Activated CD4-positive, alpha-beta memory T cell treated with anti-CD3 and anti-CD28 coated beads, Interleukin-2, amount 10 ng/mL, durations not matched to agents 7 days and 5 days (primary cell): ENCODE measurements around the gene FOXI1. TPM values are rescaled to one million over a fixed set of nuclear protein-coding genes. Genes with fewer than 3 reads are reported as not detected.

ENCODE experiments used
- CTCF ChIA-PET: fragments of 350-600 bp; sonication (Branson Sonifier 250); formaldehyde crosslinking; loops from one replicate; lab custom pipeline; 2021; ENCODE audit warnings: antibody characterized with exemption, inconsistent platforms; lab: Charles Lee
- POLR2A ChIA-PET: fragments of 350-600 bp; sonication (Branson Sonifier 250); formaldehyde crosslinking; loops from one replicate; lab custom pipeline; 2021; ENCODE audit warnings: antibody characterized with exemption; lab: Charles Lee
- DNase-seq: peaks from one replicate; pipeline ENCODE4 v3.0.0-alpha.2; 2020
- H3K27ac Mint-ChIP-seq: one replicate; pipeline ENCODE4 v1.8.0; 2021; ENCODE audit warnings: mild to moderate bottlenecking, mixed read lengths
- H3K27me3 Mint-ChIP-seq: one replicate; pipeline ENCODE4 v1.8.0; 2021; ENCODE audit warnings: mixed read lengths
- H3K36me3 Mint-ChIP-seq: one replicate; pipeline ENCODE4 v1.8.0; 2021; ENCODE audit warnings: low read depth, mixed read lengths
- H3K4me1 Mint-ChIP-seq: one replicate; pipeline ENCODE4 v1.8.0; 2021; ENCODE audit warnings: mixed read lengths
- H3K4me3 Mint-ChIP-seq: one replicate; pipeline ENCODE4 v1.8.0; 2021; ENCODE audit warnings: mild to moderate bottlenecking, mixed read lengths
- H3K9me3 Mint-ChIP-seq: one replicate; pipeline ENCODE4 v1.8.0; 2021; ENCODE audit warnings: mixed read lengths
- total RNA-seq, 2 experiments: library from RNA; stranded (reverse); gene quantifications; one replicate each; pipeline ENCODE4 v1.2.3, GENCODE V29; 2021

FOXI1 gene
- total RNA-seq, 2 experiments from 2014 or later: not detected

DNA sequence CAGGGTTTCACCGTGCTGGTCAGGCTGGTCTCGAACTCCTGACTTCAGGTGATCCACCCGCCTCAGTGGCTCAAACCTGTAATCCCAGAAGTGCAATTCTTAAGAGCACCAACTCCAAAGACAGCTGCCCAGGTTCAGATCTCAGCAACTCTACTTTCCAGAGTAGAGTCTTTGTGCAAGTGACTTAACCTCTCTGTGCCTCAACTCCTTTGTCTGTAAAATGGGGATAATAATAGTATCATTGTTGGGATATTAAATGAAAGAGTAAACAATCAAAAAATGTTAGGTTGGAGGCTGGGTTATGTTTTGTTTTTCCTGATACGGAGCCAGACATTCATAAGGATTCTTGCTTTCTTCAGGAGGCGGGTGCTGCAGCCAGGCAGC, 45.0 kb downstream of the FOXI1 start:
- H3K27ac Mint-ChIP-seq: no peak overlapping the region
- ChIA-PET CTCF (no interaction called here), POLR2A (no interaction called here)
- peaks cover 7% of the 10 kb centered on the region for H3K27me3 Mint-ChIP-seq
- no peaks in the 10 kb centered on the region for H3K4me1 Mint-ChIP-seq
- DNase-seq: no peak
- no peaks in the 10 kb centered on the region for H3K36me3 Mint-ChIP-seq
- H3K4me3 Mint-ChIP-seq: no peak overlapping the region
- H3K9me3 Mint-ChIP-seq: no peaks in the 10 kb centered on the region

DNA sequence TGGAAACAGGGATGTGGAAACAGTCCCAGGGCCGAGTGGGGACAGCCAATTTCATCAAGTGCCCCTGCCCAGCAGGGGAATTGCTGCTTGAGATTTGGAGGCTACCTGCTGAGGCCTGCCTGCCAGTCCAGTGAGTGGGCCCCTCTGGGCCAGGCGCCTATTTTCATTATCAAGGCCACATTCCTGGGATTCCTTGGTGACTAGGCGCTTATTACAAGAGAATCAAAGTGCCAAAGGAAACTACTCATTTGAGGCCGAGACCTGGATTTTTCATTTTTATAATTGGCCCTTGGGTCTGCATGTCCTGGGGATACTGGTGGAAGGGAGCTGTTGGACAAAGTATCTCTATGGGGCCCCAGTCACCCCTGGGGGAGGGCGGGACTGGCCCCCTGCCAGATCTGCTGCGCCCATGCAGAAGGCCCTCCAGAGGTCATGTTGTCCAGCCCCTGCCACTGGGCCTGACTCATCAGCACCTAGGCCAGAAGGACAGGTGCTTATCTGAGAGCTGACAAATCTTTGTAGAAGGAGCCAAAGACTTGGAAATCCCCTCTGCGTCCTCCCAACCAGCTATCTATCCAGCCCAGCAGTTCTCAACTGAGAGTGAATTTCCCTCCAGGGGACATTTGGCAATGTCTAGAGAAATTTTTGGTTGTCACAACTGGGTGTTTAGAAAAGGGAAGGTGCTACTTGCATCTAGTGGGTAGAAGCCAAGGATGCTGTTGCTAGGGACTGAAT, 45.6 kb downstream of the FOXI1 start:
- ChIA-PET CTCF (no interaction called here), POLR2A (no interaction called here)
- no peaks in the 10 kb centered on the region for H3K9me3 Mint-ChIP-seq
- H3K36me3 Mint-ChIP-seq: no peaks in the 10 kb centered on the region
- no peaks in the 10 kb centered on the region for H3K4me1 Mint-ChIP-seq
- no peak overlapping the region for H3K4me3 Mint-ChIP-seq
- no peak overlapping the region for H3K27ac Mint-ChIP-seq
- DNase-seq: no peak
- H3K27me3 Mint-ChIP-seq: peaks cover 7% of the 10 kb centered on the region

DNA sequence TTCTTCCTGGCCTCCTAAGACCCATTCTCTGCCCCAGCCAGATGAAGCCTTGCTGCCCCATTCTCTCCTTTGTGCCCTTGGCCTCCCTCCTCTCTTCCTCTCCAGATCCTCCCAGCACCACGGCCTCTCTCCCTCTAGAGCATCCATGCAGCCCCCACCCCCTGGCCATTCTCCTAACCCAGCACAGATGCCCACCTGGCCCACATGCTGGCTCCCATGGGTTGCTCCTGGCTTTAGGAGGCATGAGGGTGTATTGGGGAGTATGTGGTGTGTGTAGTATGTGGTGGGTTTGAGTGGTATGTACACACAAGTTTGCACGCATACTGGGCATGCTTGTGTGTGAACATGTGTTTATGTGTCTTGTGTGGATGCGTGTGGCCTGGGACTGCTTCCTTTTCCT, 47.1 kb downstream of the FOXI1 start:
- Mint-ChIP-seq H3K27ac (no peak overlapping the region), H3K9me3 (no peaks in the 10 kb centered on the region), H3K4me3 (no peak overlapping the region), H3K36me3 (no peaks in the 10 kb centered on the region), H3K27me3 (peaks cover 2% of the 10 kb centered on the region), H3K4me1 (no peaks in the 10 kb centered on the region)
- no peak for DNase-seq
- ChIA-PET CTCF (no interaction called here), POLR2A (no interaction called here)

DNA sequence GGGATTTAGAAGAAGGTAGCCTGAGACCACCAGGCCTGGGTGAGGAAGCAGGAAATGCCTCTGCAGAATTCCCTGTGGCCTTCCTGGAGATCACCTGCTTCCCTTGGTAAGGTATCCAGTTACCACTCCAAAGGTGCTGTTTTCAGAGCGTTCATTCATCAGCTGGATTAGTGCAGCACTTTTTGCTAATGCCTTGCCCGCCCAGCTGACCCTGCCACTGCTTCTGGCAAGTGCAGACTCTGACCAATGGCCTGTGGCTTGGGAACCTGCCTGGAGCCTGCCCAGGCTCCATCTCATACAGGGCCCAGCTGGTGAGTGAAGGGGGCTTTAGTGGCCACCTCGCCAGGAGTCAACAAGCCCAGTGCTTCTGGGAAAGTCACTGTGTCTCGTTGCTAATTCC, 48.6 kb downstream of the FOXI1 start:
- Mint-ChIP-seq H3K4me3 (no peak overlapping the region), H3K27me3 (peaks cover 5% of the 10 kb centered on the region), H3K27ac (no peak overlapping the region), H3K4me1 (no peaks in the 10 kb centered on the region), H3K36me3 (no peaks in the 10 kb centered on the region), H3K9me3 (no peaks in the 10 kb centered on the region)
- POLR2A ChIA-PET: no interaction called here
- no peak for DNase-seq
- CTCF ChIA-PET: no interaction called here

DNA sequence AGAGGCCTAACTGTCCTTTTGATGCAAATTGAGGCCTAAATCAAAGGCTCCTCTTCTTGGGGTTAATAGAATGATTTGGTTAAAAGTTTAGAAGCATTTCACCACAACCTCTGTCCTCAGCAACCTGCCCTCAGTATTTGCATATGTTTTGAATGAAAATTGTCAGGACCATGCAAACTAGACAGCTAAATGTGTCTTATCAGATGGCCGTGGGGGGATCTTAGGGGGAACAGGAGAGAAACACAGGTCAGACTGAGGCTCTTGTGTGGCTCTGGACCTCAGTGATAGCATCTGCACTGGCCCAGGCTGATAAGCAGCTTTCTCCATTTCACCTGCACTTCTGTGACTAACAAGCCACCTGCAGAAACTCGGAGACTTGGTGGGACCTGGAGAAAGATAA, 49.0 kb downstream of the FOXI1 start:
- DNase-seq: no peak
- H3K27me3 Mint-ChIP-seq: peaks cover 5% of the 10 kb centered on the region
- no peak overlapping the region for H3K4me3 Mint-ChIP-seq
- ChIA-PET POLR2A (no interaction called here), CTCF (no interaction called here)
- H3K27ac Mint-ChIP-seq: no peak overlapping the region
- no peaks in the 10 kb centered on the region for H3K9me3 Mint-ChIP-seq
- H3K36me3 Mint-ChIP-seq: no peaks in the 10 kb centered on the region
- H3K4me1 Mint-ChIP-seq: no peaks in the 10 kb centered on the region

DNA sequence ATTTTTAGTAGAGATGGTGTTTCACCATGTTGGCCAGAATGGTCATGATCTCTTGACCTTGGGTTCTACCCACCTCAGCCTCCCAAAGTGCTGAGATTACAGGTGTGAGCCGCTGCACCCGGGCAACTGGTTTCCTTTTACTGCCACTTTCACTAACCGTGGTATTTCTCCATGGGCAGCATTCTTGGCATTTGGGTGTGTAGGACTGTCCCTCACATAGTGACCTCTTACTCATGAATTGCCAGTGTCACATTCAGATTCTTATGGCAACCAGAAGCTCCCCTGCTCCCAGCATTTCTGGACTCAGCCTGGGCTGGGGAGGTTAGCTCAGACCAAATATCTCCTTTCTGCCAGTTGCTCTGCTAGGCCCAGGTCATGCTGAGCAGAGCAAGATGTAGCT, 50.1 kb downstream of the FOXI1 start:
- DNase-seq: no peak
- CTCF ChIA-PET: interaction anchor here (1.4 kb wide), 1 partner anchor 85 kb away, joined by 3 read pairs; no protein-coding TSS in a partner anchor
- H3K27ac Mint-ChIP-seq: no peak overlapping the region
- no peaks in the 10 kb centered on the region for H3K9me3 Mint-ChIP-seq
- no peak overlapping the region for H3K4me3 Mint-ChIP-seq
- POLR2A ChIA-PET: no interaction called here
- H3K27me3 Mint-ChIP-seq: peaks cover 4% of the 10 kb centered on the region
- H3K36me3 Mint-ChIP-seq: no peaks in the 10 kb centered on the region
- no peaks in the 10 kb centered on the region for H3K4me1 Mint-ChIP-seq

DNA sequence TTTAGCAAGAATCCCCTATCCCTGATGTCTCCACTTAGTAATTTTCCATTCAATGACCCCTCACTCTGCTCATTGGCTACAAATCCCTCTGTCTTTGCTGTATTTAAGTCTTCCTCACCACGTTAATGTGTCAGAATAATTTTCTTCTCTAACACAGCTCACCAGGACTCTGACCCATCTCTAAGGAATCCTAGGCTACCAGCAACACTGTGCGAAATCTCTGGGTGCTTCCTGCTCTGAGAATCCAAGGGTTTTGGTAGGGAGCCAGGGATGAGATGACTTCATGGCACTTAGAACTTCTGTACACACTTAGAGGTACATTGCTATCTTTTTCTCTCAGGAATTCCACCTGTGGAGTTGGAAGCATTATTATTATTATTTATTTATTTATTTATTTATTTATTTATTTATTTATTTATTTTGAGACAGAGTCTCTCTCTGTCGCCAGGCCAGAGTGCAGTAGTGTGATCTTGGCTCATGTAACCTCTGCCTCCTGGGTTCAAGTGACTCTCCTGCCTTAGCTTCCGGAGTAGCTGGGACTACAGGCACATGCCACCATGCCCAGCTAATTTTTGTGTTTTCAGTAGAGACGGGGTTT, 53.5 kb downstream of the FOXI1 start:
- Mint-ChIP-seq H3K27me3 (peaks cover 5% of the 10 kb centered on the region), H3K4me3 (no peak overlapping the region), H3K4me1 (no peaks in the 10 kb centered on the region), H3K27ac (no peak overlapping the region), H3K9me3 (no peaks in the 10 kb centered on the region), H3K36me3 (no peaks in the 10 kb centered on the region)
- no peak for DNase-seq
- CTCF ChIA-PET: no interaction called here
- POLR2A ChIA-PET: no interaction called here

Other genes with a start within 250 kb of the FOXI1 start
- gene INSYN2B, start 125.4 kb upstream of the FOXI1 start, total RNA-seq: not detected
- gene C5orf58, start 127.1 kb downstream of the FOXI1 start, total RNA-seq: not detected
- 100 to 1,000 TPM; 304 to 313 TPM for gene LCP2, start 191.9 kb downstream of the FOXI1 start, total RNA-seq